HEK293 (cell line): Measurements from ENCODE around the gene INHBB.

Experiments
- ZNF354C ChIP-seq: fragments of 450-650 bp; formaldehyde crosslinking; IDR thresholded peaks from 2 replicates; pipeline ENCODE4 v1.5.1; 2016; ENCODE audit warnings: missing biosample characterization, missing genetic modification characterization, low read depth, borderline replicate concordance
- ZNF580 ChIP-seq: fragments of 450-650 bp; formaldehyde crosslinking; IDR thresholded peaks from 2 replicates; pipeline ENCODE4 v1.5.1; 2016; ENCODE audit warnings: missing biosample characterization, missing genetic modification characterization
- ZNF610 ChIP-seq: fragments of 450-650 bp; formaldehyde crosslinking; IDR thresholded peaks from 2 replicates; pipeline ENCODE4 v1.5.1; 2016; ENCODE audit warnings: missing biosample characterization, missing genetic modification characterization, borderline replicate concordance

GRCh38 chr2:120355780-120356266 is 9.9 kb downstream of the INHBB start:
- TF ChIP-seq ZNF354C (no peak), ZNF580 (tag by site-specific recombination) (no peak), ZNF610 (tag by site-specific recombination) (no peak)
